GM12873 (cell line): ENCODE data around the gene CRISPLD2.

Experiments used
- TF ChIP-seq, protein P1 (sequence below): IDR thresholded peaks from 2 replicates; pipeline ENCODE4 v1.5.1; 2012; ENCODE audit warnings: low read depth, mild to moderate bottlenecking, moderate library complexity, low read length, control low read depth; ENCODE audit not compliant: insufficient read depth; ENCODE audit errors: missing control alignments

CRISPLD2 gene

DNA sequence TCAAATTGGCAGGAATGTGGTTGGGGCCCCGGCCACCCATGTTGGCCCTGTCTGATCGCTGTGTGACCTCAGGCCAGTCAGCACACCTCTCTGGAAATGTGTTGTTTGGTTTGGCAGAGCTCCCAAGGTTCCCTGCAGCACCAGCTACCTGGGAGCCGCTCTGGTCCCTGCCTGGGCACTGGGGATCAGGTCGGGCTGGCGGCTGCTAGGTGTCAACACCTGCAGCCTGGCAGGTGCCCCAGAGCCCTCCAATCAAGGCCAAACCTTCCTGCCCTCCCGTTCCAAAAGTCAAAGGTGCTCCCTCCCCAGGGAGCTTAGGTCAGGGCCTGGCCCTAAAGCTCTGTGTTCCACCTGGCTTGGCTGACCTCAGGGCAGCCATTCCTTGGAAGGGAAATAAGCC lies 135.6 kb downstream of the CRISPLD2 start:
- TF ChIP-seq, protein P1, sequence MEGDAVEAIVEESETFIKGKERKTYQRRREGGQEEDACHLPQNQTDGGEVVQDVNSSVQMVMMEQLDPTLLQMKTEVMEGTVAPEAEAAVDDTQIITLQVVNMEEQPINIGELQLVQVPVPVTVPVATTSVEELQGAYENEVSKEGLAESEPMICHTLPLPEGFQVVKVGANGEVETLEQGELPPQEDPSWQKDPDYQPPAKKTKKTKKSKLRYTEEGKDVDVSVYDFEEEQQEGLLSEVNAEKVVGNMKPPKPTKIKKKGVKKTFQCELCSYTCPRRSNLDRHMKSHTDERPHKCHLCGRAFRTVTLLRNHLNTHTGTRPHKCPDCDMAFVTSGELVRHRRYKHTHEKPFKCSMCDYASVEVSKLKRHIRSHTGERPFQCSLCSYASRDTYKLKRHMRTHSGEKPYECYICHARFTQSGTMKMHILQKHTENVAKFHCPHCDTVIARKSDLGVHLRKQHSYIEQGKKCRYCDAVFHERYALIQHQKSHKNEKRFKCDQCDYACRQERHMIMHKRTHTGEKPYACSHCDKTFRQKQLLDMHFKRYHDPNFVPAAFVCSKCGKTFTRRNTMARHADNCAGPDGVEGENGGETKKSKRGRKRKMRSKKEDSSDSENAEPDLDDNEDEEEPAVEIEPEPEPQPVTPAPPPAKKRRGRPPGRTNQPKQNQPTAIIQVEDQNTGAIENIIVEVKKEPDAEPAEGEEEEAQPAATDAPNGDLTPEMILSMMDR, result no peak

DNA sequence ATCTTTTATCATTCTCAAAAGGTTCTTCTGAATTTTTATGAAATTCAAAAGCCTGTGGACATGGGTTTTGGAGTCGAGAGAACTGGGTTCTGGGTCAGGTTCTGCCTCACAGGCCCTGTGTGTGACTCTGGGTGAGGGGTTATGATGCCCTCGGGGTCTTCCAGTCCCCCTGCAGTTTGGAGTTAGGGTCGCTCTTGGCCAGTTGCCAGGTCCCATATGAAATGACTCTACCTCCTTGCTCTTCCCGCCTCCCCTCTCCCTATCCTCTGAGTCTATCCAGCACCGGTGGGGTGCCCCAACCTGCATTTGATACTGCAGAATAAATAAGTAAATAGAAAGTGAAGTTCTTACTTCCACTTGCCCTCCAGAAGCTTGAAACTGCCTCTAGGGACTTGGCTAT lies 137.4 kb downstream of the CRISPLD2 start:
- TF ChIP-seq, protein P1, result no peak

DNA sequence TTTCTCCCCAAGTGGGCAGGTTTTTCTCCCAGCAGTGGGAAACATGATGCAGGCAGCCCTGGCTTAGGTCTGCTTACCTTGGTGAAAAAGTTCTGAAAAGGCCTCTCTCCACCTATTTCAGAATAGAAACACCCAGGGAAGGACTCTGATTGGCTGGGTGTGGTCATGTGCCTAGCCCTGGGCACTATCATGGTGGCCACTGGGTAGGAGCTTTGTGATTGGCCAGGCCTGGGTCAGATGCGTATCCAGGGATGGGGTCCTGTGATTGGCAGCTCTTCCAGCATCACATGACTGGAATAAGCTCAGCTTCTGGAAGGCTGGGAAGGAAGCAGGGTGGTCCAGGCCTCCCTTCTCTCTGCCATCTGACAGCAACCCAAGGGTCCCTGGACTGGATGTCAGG lies 138.0 kb downstream of the CRISPLD2 start:
- TF ChIP-seq, protein P1, result no peak
